Fibroblast of pulmonary artery (primary cell): ENCODE measurements around the gene SULT1C2.

Experiments
- DNase-seq: peaks from one replicate; pipeline ENCODE4 v3.0.0-alpha.2; 2010; ENCODE audit warnings: low read depth
- H3K4me3 ChIP-seq: replicated peaks from 2 replicates; pipeline ENCODE4 v1.5.1; 2011; ENCODE audit warnings: low read depth, mild to moderate bottlenecking, control low read depth, low read length, moderate library complexity
- CTCF ChIP-seq: IDR thresholded peaks from 2 replicates; pipeline ENCODE4 v1.5.1; 2011; ENCODE audit warnings: mild to moderate bottlenecking, control low read depth, low read length, inconsistent platforms; ENCODE audit errors: missing control alignments

Gene SULT1C2

GRCh38 chr2:108314586-108315296 lies 26.0 kb downstream of the SULT1C2 start:
- no peak overlapping the region for H3K4me3 ChIP-seq
- no peak for DNase-seq
- TF ChIP-seq CTCF: no peak

DNA sequence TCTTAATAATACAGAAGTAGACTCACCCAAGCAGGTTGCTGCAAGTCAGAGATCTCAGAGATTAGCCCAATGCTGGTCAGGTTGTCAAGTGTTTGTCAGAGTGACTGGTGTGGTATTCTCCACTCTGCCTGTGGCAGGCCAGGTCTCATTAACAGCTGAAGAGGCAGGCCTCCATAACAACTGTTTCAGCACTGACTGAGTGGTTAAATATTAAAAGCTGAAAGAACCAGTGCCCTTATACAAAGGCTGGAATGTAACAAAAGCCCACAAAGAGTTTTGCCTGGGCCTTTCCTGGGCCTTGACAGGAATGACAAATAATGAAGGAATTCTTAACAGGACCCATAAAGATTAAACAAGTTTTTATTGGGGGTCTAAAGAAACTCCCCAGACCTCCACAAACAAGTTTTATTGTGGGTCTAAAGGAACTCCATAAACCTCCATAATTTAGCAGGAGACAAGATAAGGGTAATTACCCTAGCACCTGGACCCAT lies 26.8 kb downstream of the SULT1C2 start:
- no peak for TF ChIP-seq CTCF
- no peak overlapping the region for H3K4me3 ChIP-seq
- DNase-seq: no peak

DNA sequence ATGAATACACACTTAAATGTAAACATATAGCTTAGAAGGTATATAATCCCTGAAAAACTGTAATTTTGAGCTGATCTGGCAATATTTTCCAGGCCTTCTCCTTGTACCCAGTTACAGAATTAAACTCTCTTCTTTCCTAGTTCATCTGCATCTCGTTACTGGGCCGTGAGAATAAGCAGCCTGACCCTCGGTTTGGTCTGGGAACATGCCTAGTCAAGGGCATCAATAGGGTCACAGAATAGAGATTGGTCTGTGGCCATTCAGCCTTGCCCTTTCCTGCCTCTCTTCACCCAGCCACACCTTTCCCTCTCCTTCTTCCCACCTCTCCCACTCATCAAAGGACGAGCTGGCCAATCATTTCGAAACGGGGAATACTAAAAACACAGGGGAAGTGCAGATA lies 27.3 kb downstream of the SULT1C2 start:
- no peak for DNase-seq
- no peak for TF ChIP-seq CTCF
- H3K4me3 ChIP-seq: no peak overlapping the region

- no peak for DNase-seq
- no peak for TF ChIP-seq CTCF
These were observed 28.0 kb downstream of the SULT1C2 start for GRCh38 chr2:108316461-108317258.

GRCh38 chr2:108320326-108320922 lies 31.7 kb downstream of the SULT1C2 start:
- TF ChIP-seq CTCF: no peak
- DNase-seq: no peak
- H3K4me3 ChIP-seq: no peak overlapping the region

More at GRCh38 chr2:108316461-108317258, 28.0 kb downstream of the SULT1C2 start:
- no peak overlapping the region for H3K4me3 ChIP-seq

DNA sequence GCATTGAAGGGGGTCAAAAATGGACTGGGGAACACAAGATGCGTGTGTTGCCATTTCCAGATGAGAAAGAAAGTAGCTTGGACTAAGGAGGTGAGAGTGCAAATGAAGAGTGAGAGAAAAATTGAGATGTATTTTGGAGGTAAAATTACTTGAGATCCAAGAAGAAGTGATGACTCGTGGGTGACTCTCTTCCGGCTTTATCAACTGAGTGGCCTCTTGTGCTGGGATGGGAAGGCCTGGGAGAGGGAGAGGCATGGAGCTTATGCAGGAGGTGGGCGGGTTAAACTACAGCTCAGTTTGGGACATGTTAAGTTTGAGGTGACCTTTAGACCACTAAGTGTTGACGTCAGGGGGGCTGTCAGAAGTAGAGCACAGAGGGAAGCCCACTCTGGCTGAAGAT lies 34.9 kb downstream of the SULT1C2 start:
- peak; percentile 7 for DNase-seq
- H3K4me3 ChIP-seq: no peak overlapping the region
- no peak for TF ChIP-seq CTCF
